Liver (tissue), 9 donors: ENCODE data around the gene CAPN1. TPM values are rescaled to one million over a fixed set of nuclear protein-coding genes. Genes with fewer than 3 reads are reported as not detected.

ENCODE experiments used
- DNase-seq: peaks from one replicate; pipeline ENCODE4 v3.0.0-alpha.2; 2017; ENCODE audit warnings: low spot score
- H3K27ac ChIP-seq, 2 donors: one replicate each; pipeline ENCODE4 v1.7.0; 2013; ENCODE audit warnings: inconsistent platforms in 2 of 2, low read length in 2 of 2, control low read depth in 1 of 2, low read depth in 1 of 2, mild to moderate bottlenecking in 1 of 2
- H3K27me3 ChIP-seq, 4 donors: one replicate each; pipeline versions ENCODE4 v1.6.1 to v1.7.0; 2013; ENCODE audit warnings: low read length in 3 of 4, inconsistent platforms in 1 of 4, mild to moderate bottlenecking in 1 of 4, moderate library complexity in 1 of 4; ENCODE audit not compliant: control insufficient read depth in 4 of 4, insufficient read depth in 4 of 4
- H3K36me3 ChIP-seq, 4 donors: one replicate each; pipeline versions ENCODE4 v1.6.1 to v1.7.0; 2013; ENCODE audit warnings: low read length in 3 of 4, mild to moderate bottlenecking in 3 of 4, low read depth in 1 of 4, moderate library complexity in 1 of 4; ENCODE audit not compliant: control insufficient read depth in 4 of 4, insufficient read depth in 3 of 4
- H3K4me1 ChIP-seq, 4 donors: one replicate each; pipeline versions ENCODE4 v1.6.1 to v1.7.0; 2013; ENCODE audit warnings: low read length in 3 of 4, mild to moderate bottlenecking in 3 of 4, moderate library complexity in 1 of 4; ENCODE audit not compliant: control insufficient read depth in 4 of 4, insufficient read depth in 4 of 4
- H3K4me3 ChIP-seq, 3 donors: one replicate each; pipeline versions ENCODE4 v1.6.1 to v1.7.0; 2013; ENCODE audit warnings: low read length in 3 of 3, control low read depth in 1 of 3, low read depth in 1 of 3, mild to moderate bottlenecking in 1 of 3
- H3K9ac ChIP-seq, 2 donors: one replicate each; pipeline ENCODE4 v1.7.0; 2013; ENCODE audit warnings: low read length in 2 of 2, mild to moderate bottlenecking in 2 of 2, moderate library complexity in 2 of 2, control low read depth in 1 of 2, low read depth in 1 of 2
- H3K9me3 ChIP-seq, 4 donors: one replicate each; pipeline versions ENCODE4 v1.6.1 to v1.7.0; 2013; ENCODE audit warnings: low read length in 3 of 4; ENCODE audit not compliant: control insufficient read depth in 4 of 4
- EGR1 ChIP-seq, 2 donors: IDR thresholded peaks; 2 replicates each; pipeline ENCODE4 v1.6.1; 2016 to 2018; ENCODE audit warnings: antibody characterized with exemption in 2 of 2, low read depth in 2 of 2
- FOXA1 ChIP-seq: IDR thresholded peaks from 2 replicates; pipeline ENCODE4 v1.6.1; 2016; ENCODE audit warnings: antibody characterized with exemption
- FOXA2 ChIP-seq: IDR thresholded peaks from 2 replicates; pipeline ENCODE4 v1.6.1; 2016; ENCODE audit warnings: antibody characterized with exemption
- HNF4A ChIP-seq, 2 donors: conservative IDR thresholded peaks; 2 replicates each; pipeline ENCODE4 v1.6.1; 2016; ENCODE audit warnings: antibody characterized with exemption in 2 of 2, mild to moderate bottlenecking in 2 of 2
- HNF4G ChIP-seq: IDR thresholded peaks from 2 replicates; pipeline ENCODE4 v1.6.1; 2016; ENCODE audit warnings: antibody characterized with exemption
- JUND ChIP-seq, 2 donors: IDR thresholded peaks; 2 replicates each; pipeline ENCODE4 v1.6.1; 2016; ENCODE audit warnings: antibody characterized with exemption in 2 of 2
- MAX ChIP-seq: IDR thresholded peaks from 2 replicates; pipeline ENCODE4 v1.6.1; 2016; ENCODE audit warnings: antibody characterized with exemption
- NR2F2 ChIP-seq: IDR thresholded peaks from 2 replicates; pipeline ENCODE4 v1.6.1; 2016; ENCODE audit warnings: antibody characterized with exemption
- RAD21 ChIP-seq, 2 donors: IDR thresholded peaks; 2 replicates each; pipeline ENCODE4 v1.6.1; 2016; ENCODE audit warnings: antibody characterized with exemption in 2 of 2, mild to moderate bottlenecking in 2 of 2
- REST ChIP-seq: IDR thresholded peaks from 2 replicates; pipeline ENCODE4 v1.6.1; 2016; ENCODE audit warnings: antibody characterized with exemption, mild to moderate bottlenecking
- RXRA ChIP-seq, 2 donors: IDR thresholded peaks; 2 replicates each; pipeline ENCODE4 v1.6.1; 2017 to 2018; ENCODE audit warnings: antibody characterized with exemption in 2 of 2, mild to moderate bottlenecking in 1 of 2
- SP1 ChIP-seq: IDR thresholded peaks from 2 replicates; pipeline ENCODE4 v1.6.1; 2018; ENCODE audit warnings: antibody characterized with exemption, mild to moderate bottlenecking
- TAF1 ChIP-seq: conservative IDR thresholded peaks from 2 replicates; pipeline ENCODE4 v1.6.1; 2016; ENCODE audit warnings: antibody characterized with exemption, mild to moderate bottlenecking
- YY1 ChIP-seq: IDR thresholded peaks from 2 replicates; pipeline ENCODE4 v1.6.1; 2016; ENCODE audit warnings: antibody characterized with exemption, mild to moderate bottlenecking
- WGBS: extraction: QIAGEN DNeasy Blood & Tissue Kit; methylation state at CpG from one replicate; pipeline ENCODE4 v1.1.7; 2013; 5-methylcytosine and 5-hydroxymethylcytosine counted together
- polyA plus RNA-seq, 2 donors: library from polyadenylated mRNA; stranded (reverse) in 1 of 2; unstranded in 1 of 2; fragments of 200-250 nt in 1 of 2; fragments of >200 nt in 1 of 2; fragmentation: Nextera tagmentation in 1 of 2; extraction: Ambion mirVana in 1 of 2; gene quantifications; one replicate each; pipeline versions ENCODE4 v1.2.1 to v1.2.3, GENCODE V29; 2013 to 2015
- total RNA-seq, 2 donors: library from RNA; depleted of rRNA; stranded (reverse); fragments of >200 nt; gene quantifications; one replicate each; pipeline ENCODE4 v1.2.3, GENCODE V29; 2014
- TF ChIP-seq, protein P1 (sequence below): IDR thresholded peaks from 2 replicates; pipeline ENCODE4 v1.6.1; 2016; ENCODE audit warnings: antibody characterized with exemption
- TF ChIP-seq, protein P2 (sequence below): IDR thresholded peaks from 2 replicates; pipeline ENCODE4 v1.6.1; 2016; ENCODE audit warnings: antibody characterized with exemption
- TF ChIP-seq, protein P3 (sequence below): fragments of 150-350 bp; IDR thresholded peaks from 2 replicates; pipeline ENCODE4 v1.5.1; 2017; ENCODE audit warnings: improper control_type of control experiment, low read depth, low read length; ENCODE audit not compliant: missing input control
- donor health status: healthy.
- donor health status: healthy.
- donor health status: healthy.
- donor health status: healthy.
- donor health status: healthy.

The CAPN1 gene
- total and polyA plus RNA-seq, 4 donors: 39.6 to 183 (median 65.1) TPM

- no peaks in the 10 kb centered on the region for H3K9me3 ChIP-seq
- H3K9ac ChIP-seq: no peak overlapping the region
- WGBS: 83% methylated on average over 3 of the region's 3 CpGs
- H3K4me1 ChIP-seq: peaks cover 5 to 19% (median 7%) of the 10 kb centered on the region in 4 donors
- H3K27me3 ChIP-seq: no peaks in the 10 kb centered on the region
- TF ChIP-seq RXRA (IDR thresholded peaks at IDR 0.05) (no peak), SP1 (no peak), RAD21 (IDR thresholded peaks at IDR 0.05) (no peak), YY1 (no peak), HNF4G (no peak), JUND (IDR thresholded peaks at IDR 0.05) (no peak), MAX (no peak), FOXA2 (no peak), TAF1 (no peak), NR2F2 (no peak), EGR1 (IDR thresholded peaks at IDR 0.05; ENCODE audit: low read depth in 2 of 2) (no peak), HNF4A (conservative IDR thresholded peaks at IDR 0.05) (no peak), REST (no peak), FOXA1 (no peak)
- TF ChIP-seq, protein P1, sequence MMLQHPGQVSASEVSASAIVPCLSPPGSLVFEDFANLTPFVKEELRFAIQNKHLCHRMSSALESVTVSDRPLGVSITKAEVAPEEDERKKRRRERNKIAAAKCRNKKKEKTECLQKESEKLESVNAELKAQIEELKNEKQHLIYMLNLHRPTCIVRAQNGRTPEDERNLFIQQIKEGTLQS: no peak
- TF ChIP-seq, protein P2, sequence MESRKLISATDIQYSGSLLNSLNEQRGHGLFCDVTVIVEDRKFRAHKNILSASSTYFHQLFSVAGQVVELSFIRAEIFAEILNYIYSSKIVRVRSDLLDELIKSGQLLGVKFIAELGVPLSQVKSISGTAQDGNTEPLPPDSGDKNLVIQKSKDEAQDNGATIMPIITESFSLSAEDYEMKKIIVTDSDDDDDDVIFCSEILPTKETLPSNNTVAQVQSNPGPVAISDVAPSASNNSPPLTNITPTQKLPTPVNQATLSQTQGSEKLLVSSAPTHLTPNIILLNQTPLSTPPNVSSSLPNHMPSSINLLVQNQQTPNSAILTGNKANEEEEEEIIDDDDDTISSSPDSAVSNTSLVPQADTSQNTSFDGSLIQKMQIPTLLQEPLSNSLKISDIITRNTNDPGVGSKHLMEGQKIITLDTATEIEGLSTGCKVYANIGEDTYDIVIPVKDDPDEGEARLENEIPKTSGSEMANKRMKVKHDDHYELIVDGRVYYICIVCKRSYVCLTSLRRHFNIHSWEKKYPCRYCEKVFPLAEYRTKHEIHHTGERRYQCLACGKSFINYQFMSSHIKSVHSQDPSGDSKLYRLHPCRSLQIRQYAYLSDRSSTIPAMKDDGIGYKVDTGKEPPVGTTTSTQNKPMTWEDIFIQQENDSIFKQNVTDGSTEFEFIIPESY: no peak
- H3K4me3 ChIP-seq: no peak overlapping the region
- H3K36me3 ChIP-seq: peaks cover 3 to 33% (median 18%) of the 10 kb centered on the region in 4 donors
- H3K27ac ChIP-seq: no peak overlapping the region
- no peak for DNase-seq
Observed at GRCh38 chr11:65205602-65205967, 23.9 kb downstream of the CAPN1 start.

- H3K9me3 ChIP-seq: no peaks in the 10 kb centered on the region
- H3K9ac ChIP-seq: no peak overlapping the region
- H3K4me1 ChIP-seq: peaks cover 12 to 28% (median 14%) of the 10 kb centered on the region in 4 donors
- peaks cover 3 to 35% (median 18%) of the 10 kb centered on the region in 4 donors for H3K36me3 ChIP-seq
- H3K4me3 ChIP-seq: no peak overlapping the region
- H3K27ac ChIP-seq: no peak overlapping the region
- WGBS: 97% methylated on average over 17 of the region's 17 CpGs
- no peak for DNase-seq
- no peaks in the 10 kb centered on the region for H3K27me3 ChIP-seq
- TF ChIP-seq SP1: no peak
- TF ChIP-seq TAF1: no peak
- TF ChIP-seq HNF4A (conservative IDR thresholded peaks at IDR 0.05): no peak
- no peak for TF ChIP-seq FOXA2
- TF ChIP-seq EGR1 (IDR thresholded peaks at IDR 0.05; ENCODE audit: low read depth in 2 of 2): no peak
- TF ChIP-seq NR2F2: no peak
- no peak for TF ChIP-seq RAD21 (IDR thresholded peaks at IDR 0.05)
- TF ChIP-seq, protein P3, sequence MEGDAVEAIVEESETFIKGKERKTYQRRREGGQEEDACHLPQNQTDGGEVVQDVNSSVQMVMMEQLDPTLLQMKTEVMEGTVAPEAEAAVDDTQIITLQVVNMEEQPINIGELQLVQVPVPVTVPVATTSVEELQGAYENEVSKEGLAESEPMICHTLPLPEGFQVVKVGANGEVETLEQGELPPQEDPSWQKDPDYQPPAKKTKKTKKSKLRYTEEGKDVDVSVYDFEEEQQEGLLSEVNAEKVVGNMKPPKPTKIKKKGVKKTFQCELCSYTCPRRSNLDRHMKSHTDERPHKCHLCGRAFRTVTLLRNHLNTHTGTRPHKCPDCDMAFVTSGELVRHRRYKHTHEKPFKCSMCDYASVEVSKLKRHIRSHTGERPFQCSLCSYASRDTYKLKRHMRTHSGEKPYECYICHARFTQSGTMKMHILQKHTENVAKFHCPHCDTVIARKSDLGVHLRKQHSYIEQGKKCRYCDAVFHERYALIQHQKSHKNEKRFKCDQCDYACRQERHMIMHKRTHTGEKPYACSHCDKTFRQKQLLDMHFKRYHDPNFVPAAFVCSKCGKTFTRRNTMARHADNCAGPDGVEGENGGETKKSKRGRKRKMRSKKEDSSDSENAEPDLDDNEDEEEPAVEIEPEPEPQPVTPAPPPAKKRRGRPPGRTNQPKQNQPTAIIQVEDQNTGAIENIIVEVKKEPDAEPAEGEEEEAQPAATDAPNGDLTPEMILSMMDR: no peak
- TF ChIP-seq, protein P2: no peak
- TF ChIP-seq REST: no peak
Observed at GRCh38 chr11:65206441-65206841, 24.7 kb downstream of the CAPN1 start.
